Fibroblast of lung (primary cell): ENCODE measurements around the gene ALOX12B. TPM values are rescaled to one million over a fixed set of nuclear protein-coding genes. Genes with fewer than 3 reads are reported as not detected.
A peak's percentile ranks its signal among the peaks of the same experiment; 100 is the strongest.

ENCODE experiments used
- DNase-seq, 2 donors: peaks; one replicate each; pipeline versions ENCODE4 v3.0.0 to v3.0.0-alpha.2; 2010; ENCODE audit warnings: low read depth in 2 of 2
- H2AFZ ChIP-seq: 2 replicates; pipeline ENCODE4 v1.5.1; 2012; ENCODE audit warnings: low read length, control low read depth, inconsistent platforms
- H3K27ac ChIP-seq: 2 replicates; pipeline ENCODE4 v1.5.1; 2011; ENCODE audit warnings: low read length, control low read depth; ENCODE audit not compliant: insufficient read depth
- H3K27me3 ChIP-seq: 2 replicates; pipeline ENCODE4 v1.5.1; 2011; ENCODE audit warnings: mild to moderate bottlenecking, low read length; ENCODE audit not compliant: control insufficient read depth, insufficient read depth
- H3K36me3 ChIP-seq: 2 replicates; pipeline ENCODE4 v1.5.1; 2011; ENCODE audit warnings: low read length; ENCODE audit not compliant: control insufficient read depth, insufficient read depth
- H3K4me1 ChIP-seq: 2 replicates; pipeline ENCODE4 v1.5.1; 2011; ENCODE audit warnings: low read length; ENCODE audit not compliant: control insufficient read depth, insufficient read depth; ENCODE audit errors: extremely low read depth
- H3K4me2 ChIP-seq: 2 replicates; pipeline ENCODE4 v1.5.1; 2011; ENCODE audit warnings: low read length, control low read depth; ENCODE audit not compliant: insufficient read depth; ENCODE audit errors: extremely low read depth
- H3K4me3 ChIP-seq, 4 experiments: fragments of 200-600 bp in 1 of 4; sonication (generic) in 1 of 4; replicated peaks in 1 of 4; 2 replicates each; pipeline ENCODE4 v1.5.1; 2011 to 2016; ENCODE audit warnings: low read length in 4 of 4, low read depth in 3 of 4, mild to moderate bottlenecking in 3 of 4, control low read depth in 2 of 4, inconsistent platforms in 1 of 4, mixed read lengths in 1 of 4; ENCODE audit not compliant: insufficient read depth in 1 of 4; ENCODE audit errors: control extremely low read depth in 1 of 4
- H3K79me2 ChIP-seq: 2 replicates; pipeline ENCODE4 v1.5.1; 2012; ENCODE audit warnings: mild to moderate bottlenecking, low read length, inconsistent platforms; ENCODE audit not compliant: control insufficient read depth, insufficient read depth
- H3K9ac ChIP-seq: 2 replicates; pipeline ENCODE4 v1.5.1; 2011; ENCODE audit warnings: mild to moderate bottlenecking, low read length, control low read depth; ENCODE audit not compliant: insufficient read depth
- H3K9me3 ChIP-seq: 2 replicates; pipeline ENCODE4 v1.5.1; 2012; ENCODE audit warnings: low read depth, low read length; ENCODE audit not compliant: control insufficient read depth, insufficient read depth
- H4K20me1 ChIP-seq: 2 replicates; pipeline ENCODE4 v1.5.1; 2011; ENCODE audit warnings: low read length; ENCODE audit not compliant: control insufficient read depth, insufficient read depth; ENCODE audit errors: extremely low read depth
- CTCF ChIP-seq, 2 donors: IDR thresholded peaks in 1 of 2; conservative IDR thresholded peaks in 1 of 2; 1 replicate in 1 of 2; 2 replicates in 1 of 2; pipeline ENCODE4 v1.5.1; 2011 to 2012; ENCODE audit warnings: low read length in 2 of 2, control low read depth in 1 of 2, inconsistent platforms in 1 of 2, low read depth in 1 of 2, mild to moderate bottlenecking in 1 of 2
- EZH2 ChIP-seq: IDR thresholded peaks from 2 replicates; pipeline ENCODE4 v1.5.1; 2012; ENCODE audit warnings: low read length, control low read depth, mild to moderate bottlenecking; ENCODE audit errors: missing control alignments
- polyA plus RNA-seq, 2 donors: library from polyadenylated mRNA; depleted of rRNA in 1 of 2; stranded (reverse) in 1 of 2; unstranded in 1 of 2; fragments of >200 nt; gene quantifications; 2 replicates each; pipeline ENCODE4 v1.2.1, GENCODE V29; 2011 to 2012; ENCODE audit warnings: missing spikeins in 1 of 2
- total RNA-seq: library from RNA; depleted of rRNA; stranded (reverse); fragments of >200 nt; gene quantifications from 2 replicates; pipeline ENCODE4 v1.2.1, GENCODE V29; 2014

ALOX12B gene
- total and polyA plus RNA-seq, 2 donors (not counting 1 experiment from before 2014, with no cell fraction given): not detected

GRCh38 chr17:8031950-8032349 lies 55.6 kb downstream of the ALOX12B start:
- no peak overlapping the region for H3K4me3 ChIP-seq
- no peaks in the 10 kb centered on the region for H3K36me3 ChIP-seq
- no peak overlapping the region for H2AFZ ChIP-seq
- TF ChIP-seq EZH2 (no peak), CTCF (conservative IDR thresholded peaks at IDR 0.05 in 1 of 2, IDR thresholded peaks at IDR 0.05 in 1 of 2; ENCODE audit: low read depth in 1 of 2, low read length in 2 of 2) (no peak)
- H3K27ac ChIP-seq: no peak overlapping the region
- H3K4me1 ChIP-seq: no peaks in the 10 kb centered on the region
- no peaks in the 10 kb centered on the region for H3K9me3 ChIP-seq
- no peaks in the 10 kb centered on the region for H3K79me2 ChIP-seq
- H3K4me2 ChIP-seq: no peak overlapping the region
- H4K20me1 ChIP-seq: no peaks in the 10 kb centered on the region
- H3K9ac ChIP-seq: no peak overlapping the region
- DNase-seq: no peak
- H3K27me3 ChIP-seq: peaks cover 6% of the 10 kb centered on the region

- Histone ChIP-seq H3K4me3 (no peak overlapping the region), H3K27me3 (peaks cover 6% of the 10 kb centered on the region), H3K79me2 (no peaks in the 10 kb centered on the region), H3K9ac (no peak overlapping the region), H3K27ac (no peak overlapping the region), H3K4me2 (no peak overlapping the region), H4K20me1 (no peaks in the 10 kb centered on the region), H3K4me1 (no peaks in the 10 kb centered on the region), H2AFZ (no peak overlapping the region), H3K36me3 (no peaks in the 10 kb centered on the region), H3K9me3 (no peaks in the 10 kb centered on the region)
- TF ChIP-seq EZH2 (no peak), CTCF (conservative IDR thresholded peaks at IDR 0.05 in 1 of 2, IDR thresholded peaks at IDR 0.05 in 1 of 2; ENCODE audit: low read depth in 1 of 2, low read length in 2 of 2) (no peak)
- peak in 1 of 2 donors; percentile 31 for DNase-seq
Measured at GRCh38 chr17:8031261-8031661, 56.3 kb downstream of the ALOX12B start.

GRCh38 chr17:8029121-8029520 lies 58.4 kb downstream of the ALOX12B start:
- no peaks in the 10 kb centered on the region for H3K9me3 ChIP-seq
- DNase-seq: peak in 1 of 2 donors; percentile 44
- H2AFZ ChIP-seq: no peak overlapping the region
- no peaks in the 10 kb centered on the region for H3K4me1 ChIP-seq
- TF ChIP-seq EZH2 (no peak), CTCF (conservative IDR thresholded peaks at IDR 0.05 in 1 of 2, IDR thresholded peaks at IDR 0.05 in 1 of 2; ENCODE audit: low read depth in 1 of 2, low read length in 2 of 2) (no peak)
- no peaks in the 10 kb centered on the region for H3K79me2 ChIP-seq
- no peaks in the 10 kb centered on the region for H3K36me3 ChIP-seq
- H3K27me3 ChIP-seq: peaks cover 5% of the 10 kb centered on the region
- H3K9ac ChIP-seq: no peak overlapping the region
- H3K27ac ChIP-seq: no peak overlapping the region
- H4K20me1 ChIP-seq: no peaks in the 10 kb centered on the region
- no peak overlapping the region for H3K4me2 ChIP-seq
- no peak overlapping the region for H3K4me3 ChIP-seq
